CD4-positive, alpha-beta T cell treated with Interleukin-17A for 1 hour (primary cell): ENCODE measurements around the gene GIPC2.
A peak's percentile ranks its signal among the peaks of the same experiment; 100 is the strongest.
"Not testable (repeated sequence)": the region's sequence is repeated elsewhere in the genome, so short reads cannot be mapped to it uniquely, and the experiment has no call there.

ENCODE experiments used
- DNase-seq: peaks from one replicate; pipeline ENCODE4 v3.0.0-alpha.2; 2020

The GIPC2 gene, protein sequence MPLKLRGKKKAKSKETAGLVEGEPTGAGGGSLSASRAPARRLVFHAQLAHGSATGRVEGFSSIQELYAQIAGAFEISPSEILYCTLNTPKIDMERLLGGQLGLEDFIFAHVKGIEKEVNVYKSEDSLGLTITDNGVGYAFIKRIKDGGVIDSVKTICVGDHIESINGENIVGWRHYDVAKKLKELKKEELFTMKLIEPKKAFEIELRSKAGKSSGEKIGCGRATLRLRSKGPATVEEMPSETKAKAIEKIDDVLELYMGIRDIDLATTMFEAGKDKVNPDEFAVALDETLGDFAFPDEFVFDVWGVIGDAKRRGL

DNA sequence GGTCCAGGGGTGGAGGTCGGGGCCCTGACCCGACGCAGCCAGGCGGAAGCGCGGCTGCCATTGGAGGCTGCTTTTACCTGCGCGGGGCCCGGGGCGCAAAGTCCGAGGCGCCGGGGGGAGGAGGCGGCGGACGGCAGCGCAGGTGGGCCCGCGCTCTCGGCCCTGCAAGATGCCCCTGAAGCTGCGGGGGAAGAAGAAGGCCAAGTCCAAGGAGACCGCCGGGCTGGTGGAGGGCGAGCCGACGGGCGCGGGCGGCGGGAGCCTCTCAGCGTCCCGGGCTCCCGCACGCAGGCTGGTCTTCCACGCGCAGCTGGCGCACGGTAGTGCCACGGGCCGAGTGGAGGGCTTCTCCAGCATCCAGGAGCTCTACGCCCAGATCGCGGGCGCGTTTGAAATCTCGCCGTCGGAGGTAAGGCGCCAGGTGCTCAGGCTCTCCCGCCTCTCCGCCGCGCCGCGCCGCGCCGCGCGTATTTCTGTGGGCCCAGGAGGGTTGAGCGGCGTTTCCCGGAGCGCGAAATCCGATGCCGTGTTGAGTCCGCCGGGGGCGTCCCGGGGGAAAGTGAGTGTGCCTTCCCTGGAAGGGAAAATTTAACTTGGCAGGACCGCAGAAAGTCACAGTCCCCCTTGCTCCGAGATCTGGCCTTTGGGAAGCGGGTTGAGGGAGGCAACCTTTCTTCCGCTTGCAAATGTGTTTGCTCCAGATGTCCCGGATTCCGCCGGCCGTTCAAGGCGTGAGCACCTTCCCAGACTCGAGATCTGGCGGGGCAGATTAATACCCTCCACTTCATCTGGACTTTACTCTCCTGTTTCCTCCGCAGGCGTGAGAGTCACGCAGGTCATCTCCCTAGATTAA lies at the start of gene GIPC2:
Gene GIPC2 (plus strand): TSS at position 41 of the 853 bp plus-strand sequence. CDS start 129 bp downstream, at position 170.
- DNase-seq = no peak

DNA sequence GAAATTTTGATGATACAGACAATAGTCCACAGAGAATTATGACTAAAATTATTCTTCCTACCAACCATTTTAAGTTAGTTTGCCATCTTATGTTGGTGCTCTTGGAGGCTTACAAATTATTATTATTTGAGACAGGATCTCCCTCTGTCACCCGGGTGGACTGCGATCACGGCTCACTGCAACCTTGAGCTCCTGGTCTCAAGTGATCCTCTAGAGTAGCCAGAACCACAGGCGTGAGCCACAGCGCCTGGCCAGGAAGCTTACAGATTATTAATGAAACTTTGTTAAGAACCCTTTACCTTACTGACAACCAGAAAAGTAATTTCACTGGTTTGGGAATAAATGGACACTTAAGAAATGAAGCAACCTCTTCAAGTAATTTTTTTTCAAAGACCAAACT lies 49.0 kb upstream of the GIPC2 start:
- DNase-seq = no peak

DNA sequence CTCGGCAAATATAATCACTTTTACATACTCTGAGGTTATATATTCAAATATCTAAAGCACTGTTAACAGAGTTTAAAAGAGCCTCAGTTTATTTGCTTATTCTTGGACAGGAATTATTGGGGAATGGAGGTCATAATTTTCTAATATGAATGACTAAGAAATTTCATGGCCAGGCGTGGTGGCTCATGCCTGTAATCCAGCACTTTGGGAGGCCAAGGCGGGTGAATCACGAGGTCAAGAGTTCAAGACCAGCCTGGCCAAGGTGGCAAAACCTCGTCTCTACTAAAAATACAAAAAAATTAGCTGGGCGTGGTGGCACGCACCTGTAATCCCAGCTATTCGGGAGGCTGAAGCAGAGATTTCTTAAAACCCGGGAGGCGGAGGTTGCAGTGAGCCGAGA lies 45.2 kb upstream of the GIPC2 start:
- not testable (repeated sequence) for DNase-seq

DNA sequence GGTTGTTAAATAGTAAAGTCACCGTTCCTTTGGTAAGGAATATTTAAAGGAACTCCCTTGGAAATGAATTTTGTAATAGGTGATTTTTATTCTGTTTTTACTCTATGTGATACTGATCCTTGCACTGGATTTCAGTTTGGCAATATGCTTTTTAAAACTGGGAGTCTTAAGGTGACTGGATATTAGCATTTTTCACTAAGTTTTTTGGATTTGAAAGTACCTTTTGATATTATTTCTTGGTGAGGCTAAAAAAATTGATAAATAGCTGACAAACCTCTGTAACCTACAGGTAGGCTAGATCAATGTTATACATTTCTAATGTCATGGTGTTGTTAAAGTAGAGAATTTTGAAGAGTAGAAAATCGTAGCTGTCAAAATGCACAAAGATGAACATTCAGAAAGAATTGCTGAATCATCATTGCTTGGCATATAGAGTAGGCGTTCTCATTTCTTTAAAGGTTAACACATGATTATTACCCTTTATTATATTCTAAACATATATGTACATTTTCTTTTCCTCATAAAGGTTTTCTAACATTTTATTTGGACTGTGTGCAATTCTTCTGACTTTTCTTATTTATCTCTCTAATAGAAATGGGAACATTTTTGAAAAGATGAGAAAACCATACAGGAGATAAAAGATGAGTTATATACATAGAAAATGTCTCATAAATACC lies 42.6 kb upstream of the GIPC2 start:
- no peak for DNase-seq

DNA sequence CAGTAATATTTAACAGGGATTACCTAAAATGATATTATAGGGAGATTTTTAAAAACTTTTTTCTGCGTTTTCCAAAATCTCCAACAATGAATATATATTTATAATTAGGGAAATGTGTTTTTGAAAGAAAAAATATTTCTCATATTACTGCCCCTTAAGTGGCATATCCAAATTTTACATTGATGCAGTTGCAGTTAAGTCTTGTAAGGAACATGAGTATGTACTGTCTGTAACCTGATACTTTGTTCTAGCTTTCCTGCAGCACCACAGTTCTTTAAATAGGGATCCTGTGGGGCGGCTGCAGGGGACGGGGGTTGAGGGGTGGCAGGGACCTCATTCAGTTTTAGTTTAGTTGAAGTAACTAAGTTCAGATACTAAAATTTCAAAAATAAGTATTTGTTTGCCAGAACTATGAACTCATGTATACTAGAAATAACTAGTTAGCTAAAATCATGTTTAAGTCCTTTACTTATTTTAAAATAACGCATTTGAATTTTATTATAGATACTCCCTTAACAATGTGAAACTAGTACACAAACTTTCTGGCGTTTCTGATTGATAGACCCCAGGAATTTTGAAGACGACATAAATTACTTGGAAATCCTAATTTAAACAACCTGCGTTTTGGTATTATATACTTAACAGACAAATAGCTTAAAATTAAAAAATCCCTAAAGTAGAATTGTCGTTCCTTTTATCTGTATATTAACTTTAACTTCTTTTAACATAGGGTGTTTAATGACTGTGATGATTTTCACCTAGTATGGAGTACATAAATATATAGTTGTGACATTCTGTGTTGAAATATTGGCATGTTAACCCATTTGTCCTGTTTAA lies 41.7 kb upstream of the GIPC2 start:
- peak; percentile 66 for DNase-seq

DNA sequence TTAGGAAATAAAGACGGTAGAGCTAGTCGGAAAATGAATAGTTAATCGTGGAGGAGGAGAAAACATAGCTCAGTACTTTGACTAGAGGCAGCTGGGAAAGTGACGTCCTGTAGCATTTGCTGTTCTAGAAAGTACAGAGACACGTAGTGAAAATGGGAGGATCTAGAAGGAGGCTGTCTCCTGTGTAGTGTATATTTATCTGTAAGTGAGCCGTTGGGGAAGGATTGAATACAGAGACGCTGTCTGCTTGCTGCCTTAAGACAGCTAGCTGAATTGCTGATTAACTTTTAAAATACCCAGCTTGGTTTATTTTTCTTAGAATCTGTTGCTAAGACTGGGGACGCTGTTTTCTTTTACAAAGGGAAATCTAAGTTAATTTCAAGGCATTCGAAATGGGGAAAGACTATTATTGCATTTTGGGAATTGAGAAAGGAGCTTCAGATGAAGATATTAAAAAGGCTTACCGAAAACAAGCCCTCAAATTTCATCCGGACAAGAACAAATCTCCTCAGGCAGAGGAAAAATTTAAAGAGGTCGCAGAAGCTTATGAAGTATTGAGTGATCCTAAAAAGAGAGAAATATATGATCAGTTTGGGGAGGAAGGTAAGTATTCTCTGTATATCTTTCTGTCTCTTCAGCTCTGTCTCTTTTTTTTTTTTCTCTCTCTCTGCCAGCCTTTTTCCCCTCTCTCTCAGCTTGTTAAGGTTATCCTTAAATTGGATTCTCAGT lies 40.9 kb upstream of the GIPC2 start, which contains the start of gene DNAJB4:
Gene DNAJB4 (plus strand): TSS at position 221 of the 729 bp plus-strand sequence. CDS start 172 bp downstream, at position 393.
- DNase-seq = peak; percentile 95

DNA sequence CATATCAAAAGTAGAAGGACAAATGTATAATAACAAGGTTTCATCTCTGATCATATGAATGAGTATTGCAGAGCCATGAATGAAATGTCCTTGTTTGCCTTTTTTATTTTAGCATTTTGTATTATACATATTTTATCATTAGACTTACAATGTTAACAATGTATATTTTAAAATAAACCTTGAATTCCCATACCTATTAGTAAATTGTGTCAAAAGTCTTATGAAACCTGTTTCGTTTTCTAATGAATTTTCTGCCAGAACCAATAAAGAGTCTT lies 40.4 kb upstream of the GIPC2 start:
- no peak for DNase-seq

DNA sequence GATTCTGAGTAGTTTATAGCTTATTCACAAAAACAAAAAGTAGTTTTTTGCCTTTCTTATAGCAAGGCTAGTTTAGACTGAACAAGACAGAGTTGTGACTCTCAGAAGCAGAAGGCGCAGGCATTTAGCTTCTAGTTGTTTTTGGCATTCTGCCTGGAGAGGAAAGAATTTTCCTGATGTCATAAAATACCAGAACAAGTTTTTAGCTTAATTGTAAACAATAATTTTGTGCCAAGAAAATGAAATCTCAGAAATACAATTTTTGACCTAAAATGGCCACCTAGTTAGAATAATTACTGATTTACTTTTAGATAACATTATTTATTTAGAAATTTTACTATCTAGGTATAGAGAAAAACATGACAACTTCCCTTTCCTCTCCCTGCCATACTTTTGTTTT lies 40.0 kb upstream of the GIPC2 start:
- peak; percentile 42 for DNase-seq

DNA sequence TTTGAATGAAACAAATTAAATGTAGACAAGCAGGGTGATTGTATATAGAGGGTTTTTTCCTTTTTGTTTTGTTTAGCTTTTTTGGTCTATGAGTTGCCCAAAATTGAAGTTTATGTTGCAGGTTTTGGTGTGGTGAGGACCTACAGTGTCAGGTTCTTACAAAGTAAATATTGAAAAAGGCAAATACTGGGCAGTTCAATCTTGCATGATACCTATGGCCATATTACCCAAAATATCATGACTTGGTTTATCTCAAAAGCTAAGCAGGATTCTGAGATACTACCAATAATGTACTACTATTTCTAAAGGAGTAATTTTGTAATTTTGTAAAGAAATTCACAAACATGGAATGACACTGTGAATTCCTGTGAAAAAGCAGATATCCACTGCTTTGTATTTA lies 39.2 kb upstream of the GIPC2 start:
- no peak for DNase-seq

DNA sequence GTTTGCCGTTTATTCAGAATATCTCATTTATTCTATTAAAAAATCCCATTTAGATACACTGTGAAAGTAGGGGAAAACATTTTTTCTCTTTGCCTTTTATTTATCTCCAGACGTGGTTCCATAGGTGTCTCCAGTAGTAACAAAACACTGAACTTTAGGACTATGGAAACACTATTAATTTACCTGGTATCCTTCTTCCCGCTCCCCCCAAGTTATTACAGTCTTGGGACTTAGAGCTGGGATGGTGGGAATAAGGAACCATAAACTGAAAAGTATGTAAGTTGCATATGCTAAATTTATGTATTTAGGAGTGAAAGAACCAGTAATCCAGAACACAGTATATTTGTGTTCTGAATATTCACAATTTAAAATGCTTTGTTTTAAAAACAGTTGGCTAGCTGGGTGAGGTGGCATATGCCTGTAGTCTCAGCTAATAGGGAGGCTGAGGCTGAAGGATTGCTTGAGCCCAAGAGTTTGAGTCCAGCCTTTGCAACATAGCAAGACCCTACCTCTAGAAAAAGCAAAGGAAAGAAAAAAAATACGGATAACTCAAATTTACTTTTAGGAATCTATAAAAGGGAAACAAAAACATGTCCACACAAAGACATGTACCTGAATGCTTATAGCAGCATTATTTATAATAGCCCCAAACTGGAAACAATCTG lies 38.0 kb upstream of the GIPC2 start:
- no peak for DNase-seq

DNA sequence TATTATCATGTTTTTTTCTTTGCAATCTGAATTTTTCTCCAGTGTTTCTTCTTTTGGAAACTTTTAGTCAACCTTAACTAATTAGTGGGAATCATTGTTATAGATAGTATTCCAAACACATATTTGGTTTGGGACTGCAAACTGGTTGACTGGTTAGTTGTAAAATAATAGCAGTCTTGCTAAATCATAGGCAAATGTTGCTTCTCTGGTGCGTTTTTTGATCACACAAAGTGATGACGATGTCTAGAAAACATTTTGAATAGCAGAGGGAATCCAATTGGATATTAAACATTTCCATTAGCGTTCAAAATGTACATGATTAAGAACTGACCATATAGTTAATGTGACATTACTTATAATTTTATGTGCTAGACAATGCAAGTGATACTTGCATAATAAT lies 36.5 kb upstream of the GIPC2 start:
- no peak for DNase-seq

DNA sequence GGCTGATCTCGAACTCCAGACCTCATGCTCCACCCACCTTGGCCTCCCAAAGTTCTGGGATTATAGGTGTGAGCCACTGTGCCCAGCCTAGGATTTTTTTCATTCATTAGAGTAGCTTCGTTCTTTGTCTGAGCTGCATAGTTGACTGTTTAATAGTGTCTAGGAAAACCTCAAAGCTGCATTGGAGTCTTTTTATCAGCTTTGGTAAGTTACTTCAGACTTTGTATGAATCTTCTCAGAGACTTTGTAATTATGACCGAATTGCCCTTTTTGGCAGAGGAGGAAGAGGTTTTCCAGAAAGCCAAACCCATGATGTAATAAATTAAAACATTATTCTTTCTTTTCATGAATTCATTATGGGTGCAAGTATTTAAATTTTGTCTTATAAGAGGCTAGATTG lies 35.9 kb upstream of the GIPC2 start:
- no peak for DNase-seq

DNA sequence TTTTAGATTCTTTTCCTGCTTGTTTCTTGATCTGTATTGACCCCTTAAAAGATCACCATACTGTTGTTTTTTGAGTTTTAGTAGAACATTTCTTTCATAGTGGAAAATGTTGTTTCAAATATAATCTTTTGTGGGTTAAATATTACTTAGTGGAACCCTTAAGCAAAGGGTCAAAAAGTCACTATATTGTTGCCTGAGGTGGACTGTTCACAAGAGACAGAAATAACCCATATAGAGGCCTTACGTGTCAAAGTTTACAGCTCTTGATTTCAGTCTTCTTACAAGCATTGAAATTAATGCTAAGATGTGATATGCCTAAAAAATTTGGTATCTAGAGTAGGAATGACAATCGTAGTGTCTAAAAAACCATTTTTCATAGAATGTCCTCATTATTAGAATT lies 34.7 kb upstream of the GIPC2 start:
- DNase-seq = no peak

DNA sequence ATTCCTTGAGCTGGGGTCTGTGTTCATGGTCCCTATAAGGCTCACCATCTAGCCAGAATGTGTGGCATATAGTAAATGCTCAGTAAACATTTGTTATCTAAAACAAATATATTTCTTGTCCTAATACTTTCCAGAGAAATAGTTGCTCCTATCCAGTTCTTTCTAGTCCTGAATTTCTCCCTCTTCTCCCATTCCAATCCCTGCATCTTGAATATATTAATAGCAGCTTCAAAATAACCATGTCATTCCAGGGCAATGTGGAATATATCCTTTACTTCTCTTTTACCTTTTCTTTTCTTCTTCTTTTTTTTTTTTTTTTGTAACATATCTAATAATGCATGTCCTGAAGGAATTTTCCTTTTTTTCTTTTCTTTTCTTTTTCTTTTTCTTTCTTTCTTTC lies 30.6 kb upstream of the GIPC2 start:
- DNase-seq = no peak

DNA sequence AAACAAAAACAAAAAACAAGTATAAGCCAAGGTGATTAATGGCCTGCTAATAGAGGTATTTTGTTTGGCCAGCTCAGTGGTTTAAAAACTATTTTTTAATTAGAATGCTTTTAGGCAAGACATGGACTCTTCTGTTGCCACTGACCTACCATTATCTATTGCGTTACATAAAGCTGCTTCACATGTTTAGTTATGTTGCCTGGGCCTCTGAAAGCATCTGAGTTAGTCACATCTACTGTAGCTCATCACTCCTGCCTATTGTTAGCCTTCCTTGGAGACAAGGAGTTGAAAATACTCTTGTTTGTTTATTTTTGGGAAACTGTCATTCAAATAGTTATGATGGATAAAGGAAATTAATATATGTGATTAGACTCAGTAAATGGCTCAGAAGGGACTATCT lies 26.7 kb upstream of the GIPC2 start:
- DNase-seq = no peak

DNA sequence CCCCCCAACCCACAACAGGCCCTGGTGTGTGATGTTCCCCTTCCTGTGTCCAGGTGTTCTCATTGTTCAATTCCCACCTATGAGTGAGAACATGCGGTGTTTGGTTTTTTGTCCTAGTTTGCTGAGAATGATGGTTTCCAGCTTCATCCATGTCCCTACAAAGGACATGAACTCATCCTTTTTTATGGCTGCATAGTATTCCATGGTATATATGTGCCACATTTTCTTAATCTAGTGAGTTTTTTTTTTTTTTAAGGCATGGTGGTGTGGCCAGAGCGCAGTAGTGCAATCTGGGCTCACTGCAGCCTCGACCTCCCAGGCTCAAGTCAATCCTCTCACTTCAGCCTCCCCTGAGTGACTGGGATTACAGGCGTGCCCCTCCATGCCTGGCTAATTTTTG lies 24.6 kb upstream of the GIPC2 start:
- DNase-seq = not testable (repeated sequence)

DNA sequence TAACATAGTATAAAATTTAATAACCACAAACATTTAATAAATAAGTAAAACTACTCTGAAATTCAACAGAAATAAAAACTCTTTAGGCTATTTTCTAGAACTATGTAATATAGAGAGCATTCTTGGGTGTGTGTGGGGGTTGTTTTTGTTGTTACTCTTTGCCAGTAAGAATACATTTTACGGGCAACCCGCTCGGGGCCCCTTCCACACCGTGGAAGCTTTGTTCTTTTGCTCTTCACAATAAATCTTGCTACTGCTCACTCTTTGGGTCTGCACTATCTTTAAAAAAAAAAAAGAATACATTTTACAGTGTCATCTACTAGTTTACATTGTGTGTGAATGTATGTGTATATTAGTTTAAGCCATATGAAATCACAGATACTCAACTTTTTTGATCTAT lies 16.0 kb upstream of the GIPC2 start:
- DNase-seq = no peak

DNA sequence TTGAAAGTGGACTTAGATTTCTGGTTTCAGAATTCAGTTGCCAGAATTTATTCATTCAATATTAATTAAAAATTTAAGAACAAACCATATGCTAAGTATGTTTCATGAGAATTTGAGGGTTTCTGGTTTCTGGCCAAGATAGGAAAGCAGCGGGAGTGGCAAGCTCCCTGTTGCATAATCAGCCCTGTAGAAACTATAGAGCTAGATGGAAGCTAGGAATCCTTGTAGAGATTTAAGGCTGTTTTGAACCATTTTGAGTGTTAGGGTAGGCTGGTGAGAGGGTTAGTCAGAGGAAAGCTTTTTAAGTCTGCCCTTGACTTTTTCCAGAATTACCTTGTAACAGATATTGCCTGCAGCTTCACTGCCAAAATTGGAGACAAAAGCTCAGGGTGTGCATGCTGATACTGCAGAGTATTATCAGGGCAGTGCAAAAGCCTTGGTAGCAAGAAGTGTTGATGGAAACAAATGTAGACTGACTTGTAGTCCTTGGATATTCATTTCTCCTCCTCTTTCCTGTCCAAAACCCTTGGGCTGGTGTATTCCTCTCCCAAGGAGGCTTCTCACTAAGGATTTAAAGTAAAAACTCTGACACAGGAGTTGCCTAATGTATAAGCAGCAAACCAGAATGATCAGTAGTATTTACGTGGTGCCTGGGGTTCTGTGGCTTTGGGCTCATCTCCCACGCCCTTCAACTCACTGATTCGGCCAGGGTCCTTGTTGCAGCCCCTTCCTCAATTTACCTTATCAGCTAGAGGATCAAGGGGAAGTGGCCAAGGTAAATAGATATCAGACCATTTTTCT lies 12.6 kb upstream of the GIPC2 start:
- DNase-seq = no peak

DNA sequence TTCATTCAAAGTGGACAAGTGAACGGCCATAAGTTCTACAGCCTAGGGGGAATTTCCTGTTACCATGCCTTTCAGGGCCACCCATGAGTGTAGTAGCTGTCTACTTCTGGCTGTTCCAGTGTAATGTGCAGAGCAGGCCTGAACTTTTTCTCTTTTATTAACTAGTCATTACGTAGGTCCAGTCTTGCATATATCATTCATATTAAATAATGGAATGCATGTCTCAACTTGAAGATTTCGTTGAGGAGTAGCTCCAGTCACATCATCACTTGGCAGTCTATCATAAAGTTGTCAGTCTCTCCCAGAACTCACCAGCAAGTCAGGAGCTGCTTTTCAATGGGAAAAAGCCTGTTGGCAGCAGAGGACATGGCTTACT lies 12.0 kb upstream of the GIPC2 start:
- no peak for DNase-seq

DNA sequence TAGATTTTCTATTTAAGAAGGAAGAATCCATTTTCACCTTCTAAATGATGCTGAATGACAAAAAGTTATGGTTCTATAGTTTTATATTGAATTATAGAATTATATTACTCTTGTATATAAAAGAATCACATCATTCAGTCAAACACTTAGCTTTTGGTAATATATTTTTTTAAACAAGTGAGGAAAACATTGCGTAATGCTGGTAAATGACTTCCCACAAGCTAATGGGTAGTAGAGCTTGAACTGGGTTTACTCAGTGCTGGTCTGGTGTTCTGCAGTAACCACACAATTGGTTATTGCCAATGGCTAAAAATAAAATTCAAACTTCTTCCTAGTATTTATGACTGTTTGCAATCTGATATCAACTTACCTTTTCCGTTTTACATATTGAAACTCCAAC lies 10.6 kb upstream of the GIPC2 start:
- DNase-seq = no peak

DNA sequence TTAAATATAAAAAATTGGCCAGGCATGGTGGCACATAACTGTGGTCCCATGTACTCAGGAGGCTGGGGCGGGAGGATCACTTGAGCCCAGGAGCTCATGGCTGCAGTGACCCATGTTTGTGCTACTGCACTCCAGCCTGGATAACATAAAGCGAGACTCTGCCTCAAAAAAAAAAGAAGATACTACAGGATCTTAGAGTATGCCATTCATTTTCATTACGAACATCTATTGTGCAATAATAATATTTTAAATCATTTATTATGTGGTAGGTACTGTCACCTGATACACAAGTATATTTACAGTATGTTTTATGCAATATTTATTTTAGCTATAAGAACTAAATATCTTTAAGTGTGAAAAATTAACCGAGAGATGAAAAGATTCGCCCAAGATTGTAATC lies 9.3 kb upstream of the GIPC2 start:
- DNase-seq = no peak
